ENCODE data around the gene ZNF74.

DNA sequence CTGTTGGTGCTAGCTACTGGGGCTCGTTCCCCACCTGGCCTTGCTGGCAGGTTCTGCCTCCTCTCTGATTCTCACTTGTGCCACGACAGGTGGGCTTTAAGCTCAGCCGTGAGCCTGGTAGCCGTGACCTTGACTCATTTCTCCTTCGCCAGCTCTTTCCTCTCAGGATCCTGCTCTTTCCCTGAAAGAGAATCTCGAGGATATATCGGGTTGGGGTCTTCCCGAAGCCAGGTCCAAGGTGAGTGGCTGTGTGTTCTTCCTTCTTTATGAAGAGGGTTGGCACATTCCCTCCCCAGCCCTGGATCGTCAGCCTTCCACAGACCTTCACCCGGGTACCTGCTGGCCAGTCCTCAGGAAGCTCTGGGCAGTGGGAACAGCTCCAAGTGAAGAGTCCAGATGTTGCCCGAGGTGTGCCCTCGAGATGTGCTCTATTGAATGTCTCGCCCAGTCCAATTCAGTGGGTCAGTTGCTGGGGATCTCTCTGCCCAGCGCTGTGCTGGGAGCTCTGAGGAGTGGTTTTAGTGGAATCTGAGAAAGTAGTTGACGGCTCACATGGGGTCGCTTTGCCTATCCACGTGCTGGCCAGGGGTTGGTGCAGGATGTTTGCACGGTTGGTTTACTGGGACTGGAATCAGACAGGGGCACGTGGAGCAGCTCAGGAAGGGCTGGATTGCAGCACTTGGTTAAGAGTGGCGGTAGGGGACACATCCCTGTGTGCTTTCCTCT lies 1.4 kb downstream of the ZNF74 start:
- TF ChIP-seq, protein P1, sequence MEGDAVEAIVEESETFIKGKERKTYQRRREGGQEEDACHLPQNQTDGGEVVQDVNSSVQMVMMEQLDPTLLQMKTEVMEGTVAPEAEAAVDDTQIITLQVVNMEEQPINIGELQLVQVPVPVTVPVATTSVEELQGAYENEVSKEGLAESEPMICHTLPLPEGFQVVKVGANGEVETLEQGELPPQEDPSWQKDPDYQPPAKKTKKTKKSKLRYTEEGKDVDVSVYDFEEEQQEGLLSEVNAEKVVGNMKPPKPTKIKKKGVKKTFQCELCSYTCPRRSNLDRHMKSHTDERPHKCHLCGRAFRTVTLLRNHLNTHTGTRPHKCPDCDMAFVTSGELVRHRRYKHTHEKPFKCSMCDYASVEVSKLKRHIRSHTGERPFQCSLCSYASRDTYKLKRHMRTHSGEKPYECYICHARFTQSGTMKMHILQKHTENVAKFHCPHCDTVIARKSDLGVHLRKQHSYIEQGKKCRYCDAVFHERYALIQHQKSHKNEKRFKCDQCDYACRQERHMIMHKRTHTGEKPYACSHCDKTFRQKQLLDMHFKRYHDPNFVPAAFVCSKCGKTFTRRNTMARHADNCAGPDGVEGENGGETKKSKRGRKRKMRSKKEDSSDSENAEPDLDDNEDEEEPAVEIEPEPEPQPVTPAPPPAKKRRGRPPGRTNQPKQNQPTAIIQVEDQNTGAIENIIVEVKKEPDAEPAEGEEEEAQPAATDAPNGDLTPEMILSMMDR (IDR thresholded peaks at IDR 0.05): no peak
- no peak for TF ChIP-seq EZH2 (IDR thresholded peaks at IDR 0.05)

Data from neural progenitor cell (in vitro differentiated cells).